ENCODE measurements around the gene LRRC27.
A peak's percentile ranks its signal among the peaks of the same experiment; 100 is the strongest.
"Not testable (repeated sequence)": the region's sequence is repeated elsewhere in the genome, so short reads cannot be mapped to it uniquely, and the experiment has no call there.

Gene LRRC27
- total RNA-seq, result 0.48 to 4.3 reads per million in 2 donors

GRCh38 chr10:132331601-132332432, at the start of gene LRRC27:
LRRC27 (plus strand) TSS chr10:132332193; CDS start chr10:132333525, 1,332 bp downstream.
- peak; percentile 100 for DNase-seq

- DNase-seq, result no peak
These were observed 49.1 kb upstream of the LRRC27 start for GRCh38 chr10:132282667-132283603.

GRCh38 chr10:132283604-132284382, 48.2 kb upstream of the LRRC27 start:
- DNase-seq, result no peak

DNA sequence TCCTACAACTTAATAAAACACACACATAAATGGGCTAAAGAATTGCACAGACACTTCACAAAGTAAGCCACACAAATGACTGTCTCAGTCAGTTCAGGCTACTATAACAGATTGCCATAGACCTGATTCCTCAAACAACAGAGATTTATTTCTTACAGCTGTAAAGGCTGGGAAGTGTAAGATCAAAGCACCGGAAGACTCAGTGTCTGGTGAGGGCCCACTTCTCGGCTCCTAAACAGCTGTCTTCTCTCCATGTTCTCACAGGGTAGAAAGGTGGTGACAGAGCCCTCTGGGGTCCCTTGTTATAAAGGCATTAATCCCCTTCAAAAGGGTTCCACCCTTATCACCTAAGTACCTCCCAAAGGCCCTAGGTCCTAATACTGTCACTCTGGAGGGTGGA, 42.6 kb upstream of the LRRC27 start:
- DNase-seq, result no peak

DNA sequence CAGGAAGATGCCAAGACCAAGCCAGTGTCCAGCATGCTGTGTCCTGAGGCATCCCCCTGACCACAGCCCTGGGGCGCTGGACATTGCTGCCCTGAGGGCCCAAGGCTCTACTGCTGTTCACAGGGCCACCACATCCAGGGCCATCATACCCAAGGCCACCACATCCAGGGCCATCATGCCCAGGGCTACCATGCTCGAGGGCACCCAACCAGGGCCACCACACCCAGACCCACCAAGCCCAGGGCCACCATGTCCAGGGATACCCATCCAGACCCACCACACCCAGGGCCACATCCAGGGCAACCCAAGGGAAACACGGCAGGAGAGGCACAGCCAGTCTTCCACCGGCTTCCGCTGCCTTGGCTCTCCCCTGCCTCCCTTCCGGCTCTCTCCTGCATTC, 41.4 kb upstream of the LRRC27 start:
- DNase-seq, result no peak

GRCh38 chr10:132291826-132292225, 40.2 kb upstream of the LRRC27 start:
- no peak for DNase-seq

GRCh38 chr10:132292287-132293200, 39.4 kb upstream of the LRRC27 start:
- no peak for DNase-seq

DNA sequence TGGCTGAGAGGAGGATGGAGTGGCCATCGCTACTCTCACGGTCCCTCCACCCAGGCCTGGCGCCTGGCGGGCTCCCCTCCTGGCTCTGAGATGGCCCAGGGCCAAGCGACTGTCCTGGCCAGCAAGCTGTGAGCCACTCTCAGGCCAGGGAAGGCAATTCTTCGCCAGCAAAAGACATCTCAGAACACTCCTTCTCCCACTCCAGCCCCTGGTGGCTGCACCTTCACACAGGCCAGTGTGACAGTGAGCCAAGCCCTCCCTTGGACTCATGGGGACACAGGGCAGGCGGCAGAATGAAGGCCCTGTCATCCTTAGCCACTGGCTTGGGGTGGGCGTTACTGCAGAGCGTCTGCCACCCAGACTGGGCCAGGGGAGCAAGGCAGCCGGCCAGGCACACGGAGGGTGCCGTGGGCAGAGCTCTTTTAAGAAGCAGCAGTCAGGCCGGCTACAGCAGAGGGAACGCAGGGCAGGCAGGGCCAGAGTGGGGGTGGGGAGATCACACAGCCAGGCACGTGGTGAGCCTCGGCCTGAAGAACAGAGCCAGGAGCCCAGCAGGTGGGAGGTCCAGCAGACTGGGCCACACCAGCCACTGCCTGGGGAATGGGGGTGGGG, 38.7 kb upstream of the LRRC27 start:
- no peak for DNase-seq

GRCh38 chr10:132293813-132294520, 38.0 kb upstream of the LRRC27 start:
- DNase-seq, result no peak

DNA sequence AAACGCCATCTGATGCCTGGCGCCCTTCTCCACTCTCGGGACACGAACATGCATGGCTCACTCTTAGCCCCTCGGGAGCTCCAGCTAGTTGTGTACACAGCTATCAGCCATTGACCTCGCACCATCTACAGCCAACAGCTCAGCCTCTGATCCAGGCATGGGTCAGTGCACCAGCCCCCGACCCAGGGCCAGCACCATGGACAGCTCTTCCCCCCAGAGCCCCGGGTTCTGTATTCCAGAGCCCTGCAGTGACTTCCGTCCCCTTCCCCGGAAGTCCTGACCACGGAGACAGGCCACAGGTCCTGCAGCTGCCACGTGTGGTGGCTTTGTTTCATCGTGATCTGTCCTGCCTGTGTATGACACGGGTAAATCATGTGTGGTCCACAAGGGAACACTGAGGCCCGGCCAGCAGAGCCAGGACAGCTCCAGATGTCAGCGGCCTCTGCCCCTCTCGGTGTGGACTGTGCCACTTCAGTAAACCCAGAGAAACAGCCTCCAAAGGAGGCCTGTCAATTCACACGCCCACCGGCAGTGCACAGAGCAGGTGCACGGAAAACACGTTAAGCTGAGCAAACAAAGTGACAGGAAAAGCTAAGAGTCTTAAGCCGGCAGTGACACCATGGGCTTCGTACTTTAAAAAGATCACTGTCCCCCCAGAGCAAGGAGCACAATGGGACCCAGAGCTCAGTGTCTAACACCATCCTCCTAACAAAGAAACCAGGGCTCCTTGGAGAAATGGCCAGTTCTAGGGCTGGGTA, 37.3 kb upstream of the LRRC27 start:
- no peak for DNase-seq

DNA sequence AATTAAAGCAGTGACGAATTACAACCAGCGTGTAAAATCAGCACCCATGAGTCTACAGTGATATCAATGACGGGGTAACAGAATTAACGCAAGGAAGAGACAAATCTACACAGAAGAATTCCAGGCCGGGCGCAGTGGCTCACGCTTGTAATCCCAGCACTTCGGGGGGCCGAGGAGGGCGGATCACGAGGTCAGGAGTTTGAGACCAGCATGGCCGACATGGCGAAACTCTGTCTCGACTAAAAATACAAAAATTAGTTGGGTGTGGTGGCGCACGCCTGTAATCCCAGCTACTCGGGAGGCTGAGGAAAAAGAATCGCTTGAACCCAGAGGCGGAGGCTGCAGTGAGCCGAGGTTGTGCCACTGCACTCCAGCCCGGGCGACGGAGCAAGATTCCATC, 36.5 kb upstream of the LRRC27 start:
- DNase-seq, result not testable (repeated sequence)

- DNase-seq, result no peak
These were observed 35.1 kb upstream of the LRRC27 start for GRCh38 chr10:132296666-132297443.

GRCh38 chr10:132297526-132297925, 34.5 kb upstream of the LRRC27 start:
- DNase-seq, result no peak

GRCh38 chr10:132298038-132298881, 33.7 kb upstream of the LRRC27 start:
- no peak for DNase-seq

GRCh38 chr10:132299371-132300336, 32.3 kb upstream of the LRRC27 start:
- DNase-seq, result no peak

DNA sequence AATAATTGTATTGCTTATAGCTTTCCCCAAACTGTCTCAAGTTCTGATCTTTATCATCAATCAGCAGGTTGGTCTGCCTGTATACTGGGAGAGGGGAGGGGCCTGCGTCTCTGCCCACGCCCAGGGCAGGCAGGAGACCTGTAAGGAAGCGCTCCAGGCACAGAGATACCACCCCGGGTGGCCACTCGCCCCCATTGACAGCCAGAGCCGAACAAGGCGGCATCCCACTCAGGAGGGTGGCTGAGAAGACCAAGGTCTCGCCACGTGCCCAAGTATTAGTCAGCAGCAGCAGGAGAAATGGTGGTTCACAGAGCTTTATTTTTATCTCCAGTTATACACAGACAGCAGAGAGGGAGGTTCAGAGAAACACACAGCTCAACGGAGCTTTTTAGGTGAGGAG, 31.4 kb upstream of the LRRC27 start:
- no peak for DNase-seq
